IPS-20b (cell line): Measurements from ENCODE around the gene ZNF57.
"Not testable (repeated sequence)": the region's sequence is repeated elsewhere in the genome, so short reads cannot be mapped to it uniquely, and the experiment has no call there.

Source experiments
- H3K27ac ChIP-seq: one replicate; pipeline ENCODE4 v1.5.1; 2013; ENCODE audit warnings: low read length
- H3K27me3 ChIP-seq: 2 replicates; pipeline ENCODE4 v1.6.1; 2013; ENCODE audit warnings: mild to moderate bottlenecking, low read length, inconsistent platforms; ENCODE audit not compliant: insufficient read depth
- H3K36me3 ChIP-seq: 2 replicates; pipeline ENCODE4 v1.6.1; 2013; ENCODE audit warnings: low read depth, mild to moderate bottlenecking, inconsistent platforms, low read length, moderate library complexity; ENCODE audit not compliant: insufficient read depth
- H3K4me1 ChIP-seq: 2 replicates; pipeline ENCODE4 v1.6.1; 2013; ENCODE audit warnings: mild to moderate bottlenecking, control low read depth, inconsistent platforms, low read length, moderate library complexity; ENCODE audit not compliant: insufficient read depth
- H3K4me3 ChIP-seq: 2 replicates; pipeline ENCODE4 v1.5.1; 2013; ENCODE audit warnings: mild to moderate bottlenecking, low read length, inconsistent platforms
- H3K9ac ChIP-seq: 2 replicates; pipeline ENCODE4 v1.6.1; 2013; ENCODE audit warnings: low read depth, mild to moderate bottlenecking, inconsistent platforms, low read length, moderate library complexity
- H3K9me3 ChIP-seq: 2 replicates; pipeline ENCODE4 v1.6.1; 2013; ENCODE audit warnings: mild to moderate bottlenecking, low read depth, low read length, inconsistent platforms; ENCODE audit not compliant: insufficient read depth

The ZNF57 gene

DNA sequence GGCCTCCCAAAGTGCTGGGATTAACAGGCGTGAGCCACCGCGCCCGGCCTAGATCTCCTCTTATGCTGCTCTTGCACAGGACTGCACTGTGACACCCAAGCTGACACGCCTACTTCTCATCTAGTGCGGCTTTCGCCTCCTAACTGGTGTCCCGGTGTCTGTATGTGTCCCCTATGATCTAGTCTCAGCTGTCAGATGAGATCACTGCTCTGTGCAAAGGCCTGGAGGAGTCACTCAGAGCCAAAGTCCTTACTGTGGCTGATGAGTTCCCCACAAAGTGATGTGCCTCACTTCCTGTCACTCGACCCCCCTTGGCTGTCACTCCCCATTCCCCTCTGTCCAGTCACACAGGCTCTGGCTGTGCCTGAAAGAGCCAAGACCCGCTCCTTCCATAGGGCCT, 31.1 kb upstream of the ZNF57 start:
- H3K4me3 ChIP-seq = no peak overlapping the region

DNA sequence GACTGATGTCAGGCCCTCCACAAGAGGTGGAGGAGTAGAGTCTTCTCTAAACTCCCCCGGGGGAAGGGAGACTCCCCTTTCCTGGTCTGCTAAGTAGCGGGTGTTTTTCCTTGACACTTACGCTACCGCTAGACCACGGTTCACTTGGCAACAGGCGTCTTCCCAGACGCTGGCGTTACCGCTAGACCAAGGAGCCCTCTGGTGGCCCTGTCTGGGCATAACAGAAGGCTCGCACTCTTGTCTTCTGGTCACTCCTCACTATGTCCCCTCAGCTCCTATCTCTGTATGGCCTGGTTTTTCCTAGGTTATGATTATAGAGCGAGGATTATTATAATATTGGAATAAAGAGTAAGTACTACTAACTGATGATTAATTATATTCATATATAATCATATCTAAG, 28.6 kb upstream of the ZNF57 start:
- not testable (repeated sequence) for H3K27ac ChIP-seq, H3K9ac ChIP-seq, H3K4me3 ChIP-seq, H3K27me3 ChIP-seq, H3K4me1 ChIP-seq, H3K36me3 ChIP-seq
- peaks cover 43% of the 10 kb centered on the region for H3K9me3 ChIP-seq

More for the DNA sequence above, 31.1 kb upstream of the ZNF57 start:
- H3K9me3 ChIP-seq = peaks cover 44% of the 10 kb centered on the region
- H3K36me3 ChIP-seq = no peaks in the 10 kb centered on the region
- no peak overlapping the region for H3K9ac ChIP-seq
- no peak overlapping the region for H3K27ac ChIP-seq
- H3K4me1 ChIP-seq = no peaks in the 10 kb centered on the region
- no peaks in the 10 kb centered on the region for H3K27me3 ChIP-seq

DNA sequence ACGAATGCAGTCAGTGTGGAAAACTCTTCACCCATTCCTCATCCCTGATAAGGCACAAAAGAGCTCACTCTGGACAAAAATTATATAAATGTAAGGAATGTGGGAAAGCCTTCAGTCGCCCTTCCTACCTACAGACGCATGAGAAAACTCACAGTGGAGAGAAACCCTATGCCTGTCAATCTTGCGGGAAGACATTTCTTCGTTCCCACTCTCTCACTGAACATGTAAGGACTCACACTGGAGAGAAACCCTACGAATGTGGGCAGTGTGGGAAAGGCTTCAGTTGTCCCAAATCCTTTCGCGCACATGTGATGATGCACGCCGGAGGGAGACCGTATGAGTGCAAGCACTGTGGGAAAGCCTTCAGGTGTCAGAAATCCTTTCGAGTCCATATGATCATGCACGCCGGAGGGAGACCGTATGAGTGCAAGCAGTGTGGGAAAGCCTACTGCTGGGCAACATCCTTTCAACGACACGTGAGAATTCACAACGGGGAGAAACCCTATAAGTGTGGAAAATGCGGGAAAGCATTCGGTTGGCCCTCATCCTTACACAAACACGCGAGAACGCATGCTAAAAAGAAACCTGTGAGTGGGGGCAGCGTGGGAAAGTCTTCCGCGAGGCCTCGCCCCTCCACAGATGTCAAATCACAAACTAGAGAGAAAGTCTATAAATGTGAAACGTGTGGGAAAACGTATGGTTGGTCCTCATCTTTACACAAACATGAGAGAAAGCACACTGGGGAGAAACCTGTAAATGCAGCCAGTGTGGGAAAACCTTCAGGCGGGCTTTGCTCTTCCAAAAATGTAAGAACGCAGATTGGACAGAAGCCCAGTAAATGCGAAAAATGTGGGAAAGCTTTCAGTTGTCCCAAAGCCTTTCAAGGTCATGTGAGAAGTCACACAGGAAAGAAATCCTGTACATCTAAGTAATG, 23.1 kb upstream of the ZNF57 start:
- Histone ChIP-seq H3K4me3 (no peak overlapping the region), H3K4me1 (no peaks in the 10 kb centered on the region), H3K27me3 (no peaks in the 10 kb centered on the region), H3K36me3 (no peaks in the 10 kb centered on the region), H3K27ac (no peak overlapping the region), H3K9ac (no peak overlapping the region), H3K9me3 (peaks cover 57% of the 10 kb centered on the region)

DNA sequence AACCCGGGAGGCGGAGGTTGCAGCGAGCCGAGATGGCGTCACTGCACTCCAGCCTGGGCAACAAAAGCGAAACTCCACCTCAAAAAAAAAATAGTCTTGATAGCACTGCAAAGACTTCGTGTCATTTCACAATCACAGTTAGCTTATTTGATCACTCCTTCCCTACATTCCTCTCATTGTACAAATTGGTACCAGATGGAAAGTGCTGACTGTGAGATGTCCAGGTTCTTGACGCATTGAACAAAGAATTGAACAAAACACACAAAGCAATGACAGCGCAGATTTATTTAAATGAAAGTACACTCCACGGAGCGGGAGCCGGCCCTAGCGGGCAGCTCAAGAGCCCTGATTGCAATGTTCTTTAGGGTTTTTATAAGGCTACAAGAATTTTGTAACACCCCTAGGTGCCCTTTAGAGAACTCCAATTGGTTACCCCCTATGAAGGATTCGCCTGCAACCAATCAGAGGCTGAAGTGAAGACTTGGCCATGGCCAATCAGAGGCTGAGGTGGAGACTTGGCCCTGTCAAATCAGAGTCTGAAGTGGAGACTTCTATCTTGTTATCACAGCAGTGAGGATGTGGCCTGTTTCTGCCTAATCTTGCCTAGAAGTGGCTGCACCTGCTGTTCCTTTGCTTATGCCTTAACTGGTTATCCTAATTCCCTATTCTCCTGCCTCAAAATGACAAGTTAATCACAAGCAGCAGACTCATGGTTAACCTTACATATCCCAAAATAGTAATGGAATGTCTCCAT, 16.9 kb upstream of the ZNF57 start:
- peaks cover 22% of the 10 kb centered on the region for H3K9me3 ChIP-seq
- no peaks in the 10 kb centered on the region for H3K27me3 ChIP-seq
- H3K4me1 ChIP-seq = no peaks in the 10 kb centered on the region
- no peak overlapping the region for H3K9ac ChIP-seq
- no peaks in the 10 kb centered on the region for H3K36me3 ChIP-seq
- H3K27ac ChIP-seq = no peak overlapping the region
- H3K4me3 ChIP-seq = no peak overlapping the region

DNA sequence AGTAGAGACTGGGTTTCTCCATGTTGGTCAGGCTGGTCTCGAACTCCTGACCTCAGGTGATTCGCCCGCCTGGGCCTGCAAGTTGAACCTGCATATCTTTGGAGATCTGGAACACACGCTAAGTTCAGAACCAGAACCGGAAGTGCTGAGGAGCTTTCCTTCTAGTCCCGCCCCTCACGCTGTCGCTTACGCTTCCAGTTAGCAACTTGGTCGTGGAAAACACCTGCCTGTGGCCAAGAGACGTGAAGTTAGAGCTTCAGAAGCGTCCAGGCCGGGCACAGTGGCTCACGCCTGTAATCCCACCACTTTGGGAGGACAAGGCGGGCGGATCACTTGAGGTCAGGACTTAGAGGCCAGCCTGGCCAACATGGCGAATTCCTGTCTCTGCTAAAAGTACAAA, 15.0 kb upstream of the ZNF57 start:
- Histone ChIP-seq H3K27ac (no peak overlapping the region), H3K4me1 (no peaks in the 10 kb centered on the region), H3K27me3 (no peaks in the 10 kb centered on the region), H3K9me3 (peaks cover 8% of the 10 kb centered on the region; the same call in 1 of the 2 replicates), H3K4me3 (no peak overlapping the region), H3K36me3 (no peaks in the 10 kb centered on the region), H3K9ac (no peak overlapping the region)

DNA sequence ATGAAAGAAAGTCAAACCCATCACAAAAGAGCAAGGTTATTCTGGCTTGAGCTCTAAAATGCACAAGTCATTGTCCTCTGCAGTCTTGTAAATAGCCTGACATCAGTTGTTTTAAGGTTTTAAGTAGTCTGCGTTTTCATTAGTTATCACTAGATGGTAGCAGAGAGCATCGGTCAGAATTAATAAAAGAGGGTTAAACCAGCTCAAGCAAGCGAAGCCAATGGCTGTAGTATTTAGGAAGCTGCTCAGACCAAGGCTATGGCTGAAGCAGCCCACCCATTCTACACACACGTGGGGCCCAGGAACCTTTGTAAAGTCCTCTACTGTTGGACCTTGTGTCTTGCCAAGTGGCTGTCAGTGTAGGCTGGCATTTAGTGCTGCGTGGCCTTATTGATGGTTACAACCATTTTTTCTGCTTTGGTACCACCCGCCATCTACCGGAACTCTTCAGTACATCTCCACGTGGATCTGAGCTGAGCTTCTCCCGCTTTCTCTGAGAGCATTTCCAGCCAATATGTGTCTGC, 13.3 kb upstream of the ZNF57 start:
- Histone ChIP-seq H3K27me3 (no peaks in the 10 kb centered on the region), H3K4me3 (no peak overlapping the region), H3K9ac (no peak overlapping the region), H3K36me3 (no peaks in the 10 kb centered on the region), H3K4me1 (no peaks in the 10 kb centered on the region), H3K27ac (no peak overlapping the region), H3K9me3 (peaks cover 5% of the 10 kb centered on the region; the same call in 1 of the 2 replicates)

DNA sequence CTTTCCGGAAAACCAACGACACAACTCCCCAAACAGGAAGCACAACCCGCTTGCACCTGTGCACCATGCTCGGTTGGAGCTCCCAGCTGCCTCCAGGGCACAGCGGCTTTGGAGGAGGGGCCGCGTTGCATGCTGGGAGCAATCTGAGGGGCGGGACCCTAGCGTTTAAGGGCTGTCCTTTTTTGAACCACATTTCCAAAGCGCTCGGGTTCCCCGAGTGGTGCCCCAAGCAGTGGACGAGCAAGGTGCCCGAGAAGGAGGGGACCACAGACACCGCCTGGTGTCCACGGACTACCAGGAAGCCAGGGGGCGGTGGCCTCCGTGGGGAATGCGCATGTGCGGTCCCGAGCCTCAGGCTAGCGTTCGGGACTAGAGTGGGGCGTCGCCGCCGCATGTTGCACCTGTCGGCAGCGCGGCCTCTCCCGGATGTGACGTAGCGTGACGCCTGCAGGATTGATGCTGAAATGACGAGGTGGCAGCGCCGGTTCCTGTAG, 11.9 kb upstream of the ZNF57 start:
- no peak overlapping the region for H3K27ac ChIP-seq
- H3K27me3 ChIP-seq = no peaks in the 10 kb centered on the region
- H3K36me3 ChIP-seq = no peaks in the 10 kb centered on the region
- no peak overlapping the region for H3K9ac ChIP-seq
- H3K4me3 ChIP-seq = no peak overlapping the region
- H3K9me3 ChIP-seq = no peaks in the 10 kb centered on the region; the same call in 1 of the 2 replicates
- no peaks in the 10 kb centered on the region for H3K4me1 ChIP-seq

DNA sequence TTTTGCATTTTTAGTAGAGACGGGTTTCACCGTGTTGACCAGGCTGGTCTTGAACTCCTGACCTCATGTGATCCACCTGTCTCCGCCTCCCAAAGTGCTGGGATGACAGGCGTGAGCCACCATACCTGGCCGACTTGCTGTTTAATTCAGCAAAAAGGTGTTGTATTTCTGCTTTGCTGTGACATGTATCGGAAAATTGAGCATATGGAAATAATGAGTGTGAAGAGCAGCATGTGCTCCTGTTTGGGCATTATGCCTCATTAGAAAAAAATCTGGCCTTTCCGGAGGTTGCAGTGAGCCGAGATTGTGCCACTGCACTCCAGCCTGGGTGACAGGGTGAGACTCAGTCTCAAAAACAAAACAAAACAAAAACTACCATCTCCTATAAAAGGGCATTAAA, 10.2 kb upstream of the ZNF57 start:
- not testable (repeated sequence) for H3K9ac ChIP-seq, H3K27me3 ChIP-seq, H3K36me3 ChIP-seq, H3K9me3 ChIP-seq, H3K4me1 ChIP-seq, H3K4me3 ChIP-seq, H3K27ac ChIP-seq

DNA sequence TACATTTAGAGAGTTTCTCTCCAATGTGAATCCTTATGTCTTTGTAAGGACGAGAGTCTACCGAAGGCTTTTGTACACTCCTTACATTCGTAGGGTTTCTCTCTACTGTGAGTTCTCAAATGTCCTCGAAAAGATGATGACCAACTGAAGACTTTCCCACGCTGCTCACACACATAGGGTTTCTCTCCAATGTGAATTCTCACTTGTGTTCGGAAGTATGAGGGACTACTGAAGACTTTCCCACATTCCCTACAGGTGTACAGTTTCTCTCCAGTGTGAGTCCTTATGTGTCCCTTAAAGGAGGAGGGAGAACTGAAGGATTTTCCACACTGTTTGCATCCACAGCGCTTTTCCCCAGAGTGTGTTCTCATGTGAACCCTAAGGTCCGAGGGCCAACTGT, 4.0 kb upstream of the ZNF57 start:
- Histone ChIP-seq H3K4me1 (no peaks in the 10 kb centered on the region), H3K9me3 (peaks cover 9% of the 10 kb centered on the region), H3K36me3 (no peaks in the 10 kb centered on the region), H3K27ac (no peak overlapping the region), H3K27me3 (no peaks in the 10 kb centered on the region), H3K9ac (no peak overlapping the region), H3K4me3 (no peak overlapping the region)

DNA sequence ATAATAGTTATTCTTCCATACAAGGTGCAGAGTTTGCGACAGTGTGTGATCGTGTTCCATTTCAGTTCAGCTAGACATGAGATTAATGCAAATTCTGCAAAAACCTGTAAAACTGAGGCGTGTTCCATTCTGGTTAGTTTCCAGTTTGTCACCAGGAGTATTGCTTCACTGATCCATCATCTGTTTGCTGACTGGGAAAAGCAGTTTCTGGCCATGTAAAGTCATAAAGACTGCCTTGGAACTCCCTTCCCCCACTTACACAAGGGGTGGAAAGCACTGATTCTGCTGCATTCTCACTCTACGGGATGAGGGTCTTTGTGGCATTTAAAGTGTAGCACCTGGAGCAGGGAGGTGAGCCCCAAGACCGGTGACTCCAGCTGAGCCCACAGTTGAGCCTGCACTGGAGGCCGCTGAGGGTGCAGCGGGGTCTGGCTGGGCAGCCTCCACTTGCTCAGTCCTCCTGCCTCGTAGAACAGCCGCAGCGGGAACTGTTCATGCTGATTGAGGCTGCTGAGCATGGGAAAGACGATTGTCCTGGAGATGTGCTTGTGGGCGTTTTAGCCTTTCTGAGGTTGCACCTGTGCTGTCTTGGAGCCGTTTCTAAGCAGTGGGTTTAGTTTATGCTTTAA, 2.0 kb downstream of the ZNF57 start:
- Histone ChIP-seq H3K4me1 (no peaks in the 10 kb centered on the region), H3K9ac (no peak overlapping the region), H3K27me3 (no peaks in the 10 kb centered on the region), H3K36me3 (no peaks in the 10 kb centered on the region), H3K4me3 (no peak overlapping the region), H3K27ac (no peak overlapping the region), H3K9me3 (no peaks in the 10 kb centered on the region; the same call in 1 of the 2 replicates)

DNA sequence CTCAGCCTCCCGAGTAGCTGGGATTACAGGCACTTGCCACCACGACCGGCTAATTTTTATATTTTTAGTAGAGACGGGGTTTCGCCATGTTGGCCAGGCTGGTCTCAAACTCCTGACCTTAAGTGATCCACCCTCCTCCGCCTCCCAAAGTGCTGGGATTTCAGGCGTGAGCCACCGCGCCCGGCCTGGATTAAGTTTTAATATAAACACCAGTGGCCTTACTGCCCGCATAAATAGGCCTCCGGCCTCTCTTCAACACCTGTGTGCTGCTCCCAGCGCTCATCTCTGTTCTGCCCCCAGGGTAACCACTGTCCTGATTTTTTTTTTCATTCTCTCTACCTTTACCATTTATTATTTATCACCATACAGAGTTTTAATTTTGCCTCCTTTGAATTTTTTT, 2.6 kb downstream of the ZNF57 start:
- not testable (repeated sequence) for H3K36me3 ChIP-seq, H3K9ac ChIP-seq, H3K27ac ChIP-seq, H3K9me3 ChIP-seq, H3K4me1 ChIP-seq, H3K4me3 ChIP-seq, H3K27me3 ChIP-seq
